Bronchial epithelial cell (primary cell): Measurements from ENCODE around the gene CARNS1. TPM values are rescaled to one million over a fixed set of nuclear protein-coding genes. Genes with fewer than 3 reads are reported as not detected.

ENCODE experiments used
- DNase-seq: peaks from one replicate; pipeline ENCODE4 v3.0.0-alpha.2; 2010; ENCODE audit warnings: low read depth
- FAIRE-seq: peaks from 2 replicates; lab custom pipeline; 2011; peaks lifted over from hg19 to GRCh38; lab: Jason Lieb, UNC
- H3K27me3 ChIP-seq: 2 replicates; pipeline ENCODE4 v1.5.1; 2011; ENCODE audit warnings: low read length; ENCODE audit not compliant: control insufficient read depth, insufficient read depth
- H3K36me3 ChIP-seq: 2 replicates; pipeline ENCODE4 v1.5.1; 2011; ENCODE audit warnings: low read length; ENCODE audit not compliant: control insufficient read depth, insufficient read depth
- H3K4me3 ChIP-seq: 2 replicates; pipeline ENCODE4 v1.5.1; 2011; ENCODE audit warnings: mild to moderate bottlenecking, low read depth, low read length, control low read depth
- CTCF ChIP-seq: IDR thresholded peaks from 2 replicates; pipeline ENCODE4 v1.5.1; 2011; ENCODE audit warnings: mild to moderate bottlenecking, moderate library complexity, low read length, control low read depth, inconsistent platforms; ENCODE audit not compliant: insufficient read depth, severe bottlenecking
- total RNA-seq: library from RNA; depleted of rRNA; stranded (reverse); fragments of >200 nt; gene quantifications from 2 replicates; pipeline ENCODE4 v1.2.1, GENCODE V29; 2014

CARNS1 gene
- total RNA-seq, 1 donor from 2014 or later = under 0.01 TPM

GRCh38 chr11:67469508-67469811 is 54.0 kb downstream of the CARNS1 start:
- no peak for FAIRE-seq
- H3K36me3 ChIP-seq = peaks cover 6% of the 10 kb centered on the region

GRCh38 chr11:67470337-67471002 is 55.0 kb downstream of the CARNS1 start:
- Histone ChIP-seq H3K36me3 (peaks cover 6% of the 10 kb centered on the region), H3K4me3 (no peak overlapping the region), H3K27me3 (no peaks in the 10 kb centered on the region)
- TF ChIP-seq CTCF = no peak
- FAIRE-seq (no peak), DNase-seq (no peak)

More at GRCh38 chr11:67469508-67469811, 54.0 kb downstream of the CARNS1 start:
- peak overlapping the region; percentile 90 for H3K4me3 ChIP-seq
- DNase-seq = no peak
- H3K27me3 ChIP-seq = no peaks in the 10 kb centered on the region
- no peak for TF ChIP-seq CTCF

- Histone ChIP-seq H3K27me3 (no peaks in the 10 kb centered on the region), H3K36me3 (no peaks in the 10 kb centered on the region), H3K4me3 (no peak overlapping the region)
- FAIRE-seq = no peak
- no peak for TF ChIP-seq CTCF
- DNase-seq = no peak
Observed at GRCh38 chr11:67472882-67473281, 57.4 kb downstream of the CARNS1 start.

Other genes starting within 250 kb of the CARNS1 start
- 55.0 and 77.4 TPM in 2 replicates for gene GRK2, start 149.2 kb upstream of the CARNS1 start, total RNA-seq
- 22.4 and 42.8 TPM in 2 replicates for gene ANKRD13D, start 126.4 kb upstream of the CARNS1 start, total RNA-seq
- gene SSH3, start 112.1 kb upstream of the CARNS1 start, total RNA-seq = 32.0 and 35.0 TPM in 2 replicates
- 45.8 and 83.1 TPM in 2 replicates for gene POLD4, start 62.1 kb upstream of the CARNS1 start, total RNA-seq
- 1.8 and 2.3 TPM in 2 replicates for gene CLCF1, start 42.1 kb upstream of the CARNS1 start, total RNA-seq
- gene RAD9A, start 23.7 kb upstream of the CARNS1 start, total RNA-seq = 8.7 and 10.8 TPM in 2 replicates
- gene PPP1CA, start 13.8 kb upstream of the CARNS1 start, total RNA-seq = 209 and 225 TPM in 2 replicates
- not detected in 2 replicates for gene TBC1D10C, start 11.6 kb upstream of the CARNS1 start, total RNA-seq
- 62.9 and 98.6 TPM in 2 replicates for gene RPS6KB2, start 12.8 kb downstream of the CARNS1 start, total RNA-seq
- 0.26 and 0.51 TPM in 2 replicates for gene PTPRCAP, start 22.0 kb downstream of the CARNS1 start, total RNA-seq
- gene CORO1B, start 27.8 kb downstream of the CARNS1 start, total RNA-seq = 105 and 133 TPM in 2 replicates
- not detected in 2 replicates for gene GPR152, start 37.1 kb downstream of the CARNS1 start, total RNA-seq
- not detected in 2 replicates for gene CABP4, start 39.7 kb downstream of the CARNS1 start, total RNA-seq
- 38.2 and 48.9 TPM in 2 replicates for gene TMEM134, start 53.6 kb downstream of the CARNS1 start, total RNA-seq
- gene AIP, start 67.3 kb downstream of the CARNS1 start, total RNA-seq = 51.6 and 85.3 TPM in 2 replicates
- gene PITPNM1, start 89.7 kb downstream of the CARNS1 start, total RNA-seq = 17.4 and 23.7 TPM in 2 replicates
- gene CDK2AP2, start 92.5 kb downstream of the CARNS1 start, total RNA-seq = 19.0 and 21.6 TPM in 2 replicates
- not detected in 2 replicates for gene CABP2, start 107.8 kb downstream of the CARNS1 start, total RNA-seq
- 1,931 and 3,840 TPM in 2 replicates for gene GSTP1, start 168.1 kb downstream of the CARNS1 start, total RNA-seq
- gene NDUFV1, start 191.3 kb downstream of the CARNS1 start, total RNA-seq = 242 and 252 TPM in 2 replicates
- gene NUDT8, start 214.3 kb downstream of the CARNS1 start, total RNA-seq = 14.2 and 22.3 TPM in 2 replicates
- not detected in 2 replicates for gene TBX10, start 224.1 kb downstream of the CARNS1 start, total RNA-seq
- not detected in 2 replicates for gene ACY3, start 235.1 kb downstream of the CARNS1 start, total RNA-seq